Measurements from ENCODE around the gene KRT73.
"Not testable (repeated sequence)": the region's sequence is repeated elsewhere in the genome, so short reads cannot be mapped to it uniquely, and the experiment has no call there.

The KRT73 gene

DNA sequence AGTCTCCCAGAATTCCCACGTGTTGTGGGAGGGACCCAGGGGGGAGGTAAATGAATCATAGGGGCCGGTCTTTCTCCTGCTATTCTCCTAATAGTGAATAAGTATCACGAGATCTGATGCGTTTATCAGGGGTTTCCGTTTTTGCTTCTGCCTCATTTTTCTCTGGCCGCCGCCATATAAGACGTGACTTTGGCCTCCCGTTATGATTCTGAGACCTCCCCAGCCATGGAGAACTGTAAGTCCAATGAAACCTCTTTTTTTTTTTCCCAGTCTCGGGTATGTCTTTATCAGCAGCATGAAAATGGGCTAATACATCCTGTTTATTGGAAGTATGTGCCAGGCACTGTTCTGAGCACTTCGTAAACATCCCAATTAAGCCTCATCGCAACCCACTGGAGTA, 17.9 kb downstream of the KRT73 start:
- no peak for DNase-seq (ENCODE audit: low spot score)

DNA sequence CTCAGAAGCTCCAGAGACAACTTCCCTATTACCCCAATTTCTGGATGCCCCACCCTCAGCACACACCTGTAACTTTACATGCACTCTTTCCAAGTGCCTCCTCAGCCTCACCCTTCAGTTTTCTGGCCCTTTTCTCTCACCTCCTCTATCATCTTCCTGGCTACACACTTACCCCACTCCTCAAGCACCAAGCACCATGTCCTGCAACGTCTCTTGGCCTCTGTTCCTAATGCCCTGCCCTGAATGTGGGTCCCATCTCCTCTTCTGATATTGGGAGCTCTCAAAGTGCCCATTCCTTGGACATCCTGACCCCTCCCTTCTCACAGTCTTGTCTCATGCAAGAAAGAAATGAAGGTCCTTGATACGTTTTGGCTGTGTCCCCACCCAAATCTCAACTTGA, 18.3 kb downstream of the KRT73 start:
- peak; percentile 40 for DNase-seq (ENCODE audit: low spot score)

GRCh38 chr12:52598966-52599365, 19.4 kb downstream of the KRT73 start:
- DNase-seq (ENCODE audit: low spot score) = peak; percentile 18

DNA sequence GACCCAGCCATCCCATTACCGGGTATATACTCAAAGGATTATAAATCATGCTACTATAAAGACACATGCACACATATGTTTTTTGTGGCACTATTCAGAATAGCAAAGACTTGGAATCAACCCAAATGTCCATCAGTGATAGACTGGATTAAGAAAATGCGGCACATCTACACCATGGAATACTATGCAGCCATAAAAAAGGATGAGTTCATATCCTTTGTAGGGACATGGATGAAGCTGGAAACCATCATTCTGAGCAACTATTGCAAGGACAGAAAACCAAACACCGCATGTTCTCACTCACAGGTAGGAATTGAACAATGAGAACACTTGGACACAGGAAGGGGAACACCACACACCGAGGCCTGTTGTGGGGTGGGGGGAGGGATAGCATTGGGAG, 24.1 kb downstream of the KRT73 start:
- DNase-seq (ENCODE audit: low spot score) = not testable (repeated sequence)

DNA sequence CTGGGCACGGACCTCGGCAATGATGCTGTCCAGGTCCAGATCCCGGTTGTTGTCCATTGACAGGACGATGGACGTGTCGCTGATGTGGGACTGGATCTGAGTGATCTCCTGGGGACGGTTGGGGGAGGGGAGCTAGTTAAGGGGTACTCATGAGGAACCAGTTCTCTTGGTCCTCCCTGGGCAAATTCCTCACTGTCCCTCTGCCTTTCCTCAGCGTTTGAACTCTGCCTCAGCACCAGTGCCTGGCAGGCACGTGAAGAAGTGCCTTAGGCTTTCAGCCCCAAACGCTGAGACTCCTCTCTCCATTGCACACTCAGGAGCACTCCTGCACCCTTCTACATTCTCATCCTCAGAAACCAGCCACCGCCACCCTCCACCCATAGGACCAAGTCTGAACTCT, 26.8 kb downstream of the KRT73 start:
- no peak for DNase-seq (ENCODE audit: low spot score)

DNA sequence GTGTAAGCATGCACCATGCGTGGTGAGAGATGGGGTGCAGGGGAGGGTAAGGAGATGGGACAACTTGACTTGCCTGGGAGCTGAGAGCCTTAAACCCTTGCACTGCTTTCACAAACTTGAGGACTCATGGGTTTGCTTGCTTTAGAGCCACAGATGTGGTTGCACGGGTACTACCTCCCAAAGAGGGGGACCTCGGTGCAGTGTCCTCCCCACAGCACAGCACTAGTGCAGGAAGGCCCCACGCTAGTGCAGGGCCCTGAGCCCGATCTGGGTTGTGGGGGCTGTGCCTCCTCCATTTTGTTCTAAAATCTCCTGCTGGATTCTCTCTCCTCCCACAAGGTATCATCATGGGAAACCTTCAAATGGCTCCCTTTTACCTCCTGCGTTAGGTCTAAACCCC, 28.3 kb downstream of the KRT73 start:
- peak; percentile 45 for DNase-seq (ENCODE audit: low spot score)

GRCh38 chr12:52587563-52587962, 30.8 kb downstream of the KRT73 start:
- peak; percentile 36 for DNase-seq (ENCODE audit: low spot score)

- DNase-seq (ENCODE audit: low spot score) = peak; percentile 65
Measured at GRCh38 chr12:52585946-52586345, 32.4 kb downstream of the KRT73 start.

DNA sequence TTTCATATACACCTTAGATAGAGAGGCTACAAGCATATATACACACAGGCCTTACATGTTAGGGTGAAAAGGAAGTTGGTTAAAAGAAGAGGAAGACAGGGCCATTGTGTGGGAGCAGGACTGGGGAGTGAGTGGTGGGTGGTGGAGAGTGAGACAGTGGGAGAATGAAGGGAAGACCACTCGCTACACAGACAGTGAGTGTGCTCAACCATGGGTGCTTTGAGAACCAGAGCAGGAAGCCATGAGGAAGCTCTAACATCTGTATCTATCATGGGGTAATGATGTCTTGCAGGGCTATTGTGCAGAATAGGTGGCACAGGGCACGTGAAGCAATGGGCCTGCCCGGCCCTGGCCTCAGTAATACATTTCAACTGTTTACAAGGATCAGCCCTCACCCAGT, 33.3 kb downstream of the KRT73 start:
- DNase-seq (ENCODE audit: low spot score) = no peak

DNA sequence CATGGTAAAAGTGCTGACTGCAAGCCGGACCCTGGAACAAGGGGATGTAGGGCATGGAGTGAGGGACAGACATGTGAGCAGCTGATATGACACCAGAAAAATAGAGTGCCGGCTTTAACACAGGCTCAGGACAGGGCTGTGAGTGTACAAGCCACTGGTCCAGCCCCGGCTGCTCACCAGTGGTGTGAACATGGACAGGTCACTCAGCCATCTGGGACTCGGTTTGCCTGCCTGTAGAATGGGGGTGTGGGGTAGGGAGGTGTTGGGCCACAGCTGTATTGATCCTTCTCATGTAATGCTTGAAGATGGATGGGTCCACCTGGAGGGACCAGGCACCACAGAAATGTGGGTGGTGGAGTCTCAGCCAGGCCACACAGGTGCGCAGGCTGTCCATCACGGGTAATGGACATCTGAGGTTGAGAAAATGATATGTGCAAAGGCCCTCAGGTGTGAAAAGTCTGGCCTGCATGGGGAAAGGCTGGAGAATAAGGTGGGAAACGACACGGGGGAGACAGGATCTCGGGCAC, 34.1 kb downstream of the KRT73 start:
- DNase-seq (ENCODE audit: low spot score) = peak; percentile 22

GRCh38 chr12:52582971-52583456, 35.3 kb downstream of the KRT73 start:
- DNase-seq (ENCODE audit: low spot score) = peak; percentile 63

GRCh38 chr12:52582486-52582885, 35.9 kb downstream of the KRT73 start:
- no peak for DNase-seq (ENCODE audit: low spot score)

DNA sequence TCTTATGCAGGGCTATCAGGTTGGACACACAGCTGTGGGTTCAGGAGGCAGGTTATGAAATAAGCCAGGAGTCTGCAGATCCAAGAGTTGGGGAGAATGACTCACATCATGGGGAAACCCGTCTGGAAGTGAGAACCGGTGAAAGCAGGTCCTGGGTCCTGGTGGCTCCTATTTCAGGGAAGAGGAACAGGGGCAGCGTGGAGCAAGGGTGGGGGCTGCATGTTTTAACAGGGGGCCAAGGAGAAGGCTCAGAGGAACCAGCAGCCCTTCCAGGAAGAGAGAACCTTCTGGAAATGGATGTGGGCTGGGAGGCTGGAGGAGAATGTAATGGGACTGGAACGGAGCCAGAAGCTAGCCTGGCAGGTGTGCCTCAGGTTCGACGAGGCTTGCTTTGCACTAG, 36.9 kb downstream of the KRT73 start:
- DNase-seq (ENCODE audit: low spot score) = peak; percentile 34

DNA sequence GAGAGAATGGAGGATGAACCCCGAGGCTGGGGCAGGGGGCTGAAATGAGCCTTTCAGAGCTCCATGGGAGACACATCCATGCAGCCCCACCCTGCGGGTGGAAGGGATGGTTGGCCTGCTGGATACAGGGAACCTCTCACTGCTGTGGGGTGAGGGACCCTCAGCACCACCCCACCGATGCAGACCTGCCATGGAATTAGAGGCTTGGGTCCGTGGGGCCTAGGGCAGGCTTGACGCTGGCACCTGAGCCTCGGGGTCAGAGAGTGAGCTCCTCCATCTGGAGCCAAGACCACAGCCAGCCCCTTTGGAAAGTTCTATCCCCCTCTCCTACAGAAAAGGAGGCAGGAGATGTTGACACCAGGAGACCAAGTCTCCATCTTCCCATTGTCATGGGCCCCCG, 37.3 kb downstream of the KRT73 start:
- DNase-seq (ENCODE audit: low spot score) = peak; percentile 33

GRCh38 chr12:52580496-52580895, 37.9 kb downstream of the KRT73 start:
- DNase-seq (ENCODE audit: low spot score) = peak; percentile 17

DNA sequence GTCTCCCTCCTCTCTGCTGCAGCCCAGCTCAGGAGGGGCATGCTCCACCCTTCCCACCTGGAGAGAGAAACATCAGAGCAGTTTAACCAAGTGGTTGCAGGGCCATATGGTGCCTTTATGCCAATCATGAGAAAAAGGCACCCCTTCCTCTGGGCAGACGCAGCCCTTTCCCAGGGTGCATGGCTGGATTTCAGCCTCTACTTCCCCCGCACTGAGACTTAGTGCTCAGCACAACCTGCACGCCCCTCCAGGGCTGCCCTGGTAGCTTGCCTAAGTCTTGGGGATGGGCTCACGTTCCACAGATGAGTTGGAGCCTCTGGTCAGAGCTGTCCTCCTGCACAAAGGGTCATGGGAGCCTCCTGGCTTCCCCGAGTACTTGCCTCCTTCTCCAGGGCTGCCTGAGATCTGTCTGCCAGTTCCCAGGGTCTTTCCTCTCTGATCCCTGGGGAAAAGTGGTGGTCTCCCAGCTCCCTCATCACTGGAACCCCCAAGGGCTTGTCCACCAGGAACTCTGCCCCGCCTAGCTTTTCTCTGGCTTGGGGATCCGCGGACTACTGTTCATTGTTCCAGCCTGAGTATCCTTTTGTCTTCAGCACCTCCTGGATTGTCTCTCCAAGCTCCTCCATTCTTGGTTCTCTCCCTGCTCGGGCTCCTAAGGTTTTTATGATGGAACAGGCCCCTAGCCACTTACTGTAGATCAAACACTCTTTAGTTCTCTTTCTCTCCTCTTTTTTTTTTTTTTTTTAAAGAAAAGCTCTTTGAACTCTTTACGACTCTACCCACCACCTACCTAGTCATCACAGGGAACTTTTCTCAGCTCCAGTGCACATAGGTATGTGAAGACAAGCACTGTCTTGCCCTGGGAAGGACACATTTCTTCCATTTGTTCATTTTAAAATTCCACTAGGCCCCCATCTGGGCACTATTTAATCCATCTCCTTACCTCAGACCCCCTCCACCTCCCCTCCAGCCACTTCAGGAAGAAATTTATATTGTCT, 38.6 kb downstream of the KRT73 start:
- peak; percentile 2 for DNase-seq (ENCODE audit: low spot score)

DNA sequence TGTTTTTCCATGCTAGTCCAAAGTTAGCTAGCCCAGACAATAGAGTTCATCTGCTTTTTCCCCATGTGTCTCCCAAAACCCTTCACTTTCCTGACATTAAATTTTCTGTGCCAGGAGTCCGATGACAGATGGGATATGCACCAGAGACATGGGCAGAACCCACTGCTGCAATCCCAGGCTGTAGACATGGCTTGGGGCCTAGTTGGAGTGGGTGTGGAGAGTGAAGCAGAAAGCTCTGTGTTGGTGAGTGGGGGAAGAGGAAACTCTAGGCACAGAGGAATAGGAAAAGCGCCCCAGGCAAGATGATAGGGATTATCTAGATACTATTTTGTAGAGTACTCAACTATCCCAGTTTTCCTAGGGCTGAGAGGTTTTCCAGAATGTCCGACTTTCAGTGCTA, 39.9 kb downstream of the KRT73 start:
- no peak for DNase-seq (ENCODE audit: low spot score)

DNA sequence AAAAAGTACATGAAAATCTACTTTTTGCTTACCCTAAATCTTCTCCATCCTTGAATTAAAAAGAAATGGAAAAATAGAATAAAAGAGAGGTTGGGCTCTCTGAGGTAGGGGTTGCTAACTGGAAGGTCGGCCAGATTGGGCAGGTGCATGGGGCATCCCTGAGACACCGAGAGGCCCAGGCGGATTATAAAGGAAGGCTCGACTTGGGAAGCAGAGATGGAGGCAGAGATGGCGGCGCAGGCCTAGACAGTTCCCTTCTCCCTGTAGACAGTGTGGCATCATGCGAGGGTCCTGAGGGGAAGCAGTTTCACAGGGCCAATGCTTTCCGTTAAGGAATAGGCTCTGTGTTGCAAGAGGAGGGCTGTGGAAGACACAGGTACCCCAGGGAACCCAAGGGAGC, 41.0 kb downstream of the KRT73 start:
- DNase-seq (ENCODE audit: low spot score) = no peak

DNA sequence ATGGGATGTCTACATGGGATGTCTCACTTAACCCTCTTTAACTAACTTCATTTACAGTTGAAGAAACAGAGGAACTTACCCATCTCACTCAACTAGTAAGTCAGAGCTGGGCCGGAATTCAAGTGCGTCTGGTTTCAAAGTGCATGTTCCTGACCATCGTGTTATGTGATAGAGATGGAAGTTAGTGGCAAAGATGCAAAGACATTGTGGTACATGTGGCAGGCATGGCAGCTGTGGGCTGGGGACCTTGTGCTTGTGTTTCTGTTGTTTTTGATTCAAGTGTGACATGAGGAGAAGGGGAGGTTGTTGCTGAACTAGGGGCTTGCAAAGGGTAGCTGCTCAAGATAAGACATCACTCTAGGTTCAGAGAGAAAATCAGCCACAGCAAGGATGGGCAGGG, 42.4 kb downstream of the KRT73 start:
- no peak for DNase-seq (ENCODE audit: low spot score)

DNA sequence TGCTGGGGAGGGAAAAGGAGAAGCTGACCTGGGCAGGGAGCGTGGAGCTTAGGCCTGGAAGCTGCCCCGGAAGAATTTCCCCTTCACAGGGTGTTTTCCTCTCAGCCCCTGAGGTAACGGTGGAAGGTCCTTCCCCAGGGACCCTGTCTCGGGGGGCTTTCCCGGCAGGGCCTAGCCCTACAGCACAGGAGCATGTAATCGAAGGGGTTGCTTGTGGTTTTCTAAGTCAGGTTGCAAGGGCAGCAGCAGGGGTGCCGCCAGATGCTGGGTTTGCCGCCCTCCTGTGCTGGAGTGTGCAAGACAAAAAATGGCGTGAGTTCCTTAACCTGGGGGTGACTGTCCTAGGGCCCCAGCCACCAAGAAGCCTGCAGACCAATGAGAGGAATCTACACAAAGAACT, 43.1 kb downstream of the KRT73 start:
- no peak for DNase-seq (ENCODE audit: low spot score)

- no peak for DNase-seq (ENCODE audit: low spot score)
Measured at GRCh38 chr12:52573743-52574142, 44.6 kb downstream of the KRT73 start, which contains the start of gene KRT74. Gene KRT74, minus strand, starts transcription at chr12:52573843. Its CDS starts 66 bp downstream, at chr12:52573777.

- no peak for DNase-seq (ENCODE audit: low spot score)
Measured at GRCh38 chr12:52573306-52573705, 45.1 kb downstream of the KRT73 start.

DNA sequence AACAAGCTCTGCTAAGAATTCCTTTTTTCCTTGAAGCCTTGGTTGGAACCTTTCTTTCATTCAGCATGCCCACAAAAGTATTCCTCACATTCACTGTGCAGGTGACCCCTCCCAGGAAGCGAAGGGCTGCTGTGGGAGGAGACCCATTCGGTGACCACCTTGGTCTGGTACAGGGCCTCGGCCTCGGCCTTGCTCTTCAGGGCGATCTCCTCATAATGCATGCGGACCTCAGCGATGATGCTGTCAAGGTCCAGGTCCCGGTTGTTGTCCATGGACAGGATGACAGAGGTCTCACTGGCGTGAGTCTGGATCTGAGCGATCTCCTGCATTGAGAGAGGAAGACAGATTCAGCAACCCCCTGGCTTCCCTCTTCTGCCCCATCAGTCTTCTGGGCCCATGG, 47.8 kb downstream of the KRT73 start:
- DNase-seq (ENCODE audit: low spot score) = no peak

Data from left forelimb (tissue), 1 donor.